Right lobe of liver (tissue), 4 donors: ENCODE measurements around the gene PILRA.

Experiments used
- CTCF ChIP-seq, 4 donors: fragments of 200-600 bp in 3 of 4; fragments of 450-650 bp in 1 of 4; IDR thresholded peaks; one replicate each; pipeline versions ENCODE4 v1.5.1 to v1.8.0; 2016 to 2022; ENCODE audit warnings: antibody characterized with exemption in 4 of 4, mild to moderate bottlenecking in 2 of 4
- POLR2A ChIP-seq: fragments of 450-650 bp; IDR thresholded peaks from one replicate; pipeline ENCODE4 v1.6.1; 2017; ENCODE audit warnings: antibody characterized with exemption, mild to moderate bottlenecking
- donor health status: DM: no; HTN: no; CAD: no.
- donor health status: DM: no; HTN: no; CAD: no.
- donor health status: DM: no; HTN: yes; CAD: no.

GRCh38 chr7:100356416-100357068 lies 16.7 kb upstream of the PILRA start:
- TF ChIP-seq POLR2A = no peak
- TF ChIP-seq CTCF (IDR thresholded peaks at IDR 0.05) = no peak
